IPS-NIHi7 (cell line): ENCODE measurements around the gene GDPD5.

Source experiments
- DNase-seq: peaks from one replicate; pipeline ENCODE4 v3.0.0; 2012; ENCODE audit warnings: mixed read lengths; ENCODE audit errors: extremely low spot score

GDPD5 gene

GRCh38 chr11:75402002-75402773 lies 123.6 kb downstream of the GDPD5 start:
- DNase-seq, result no peak

GRCh38 chr11:75400146-75400865 lies 125.4 kb downstream of the GDPD5 start:
- no peak for DNase-seq

- peak; percentile 89 for DNase-seq
Observed at GRCh38 chr11:75399344-75400145, 126.2 kb downstream of the GDPD5 start, which contains the start of gene RPS3. Gene RPS3 (plus strand): TSS chr11:75399518. CDS start chr11:75399548, 30 bp downstream.

GRCh38 chr11:75398906-75399305 lies 126.8 kb downstream of the GDPD5 start:
- DNase-seq, result no peak

- DNase-seq, result no peak
Observed at GRCh38 chr11:75394085-75394840, 131.5 kb downstream of the GDPD5 start.

GRCh38 chr11:75389925-75390324 lies 135.8 kb downstream of the GDPD5 start:
- DNase-seq, result no peak

- no peak for DNase-seq
Observed at GRCh38 chr11:75389276-75389605, 136.5 kb downstream of the GDPD5 start.

GRCh38 chr11:75388386-75389275 lies 137.1 kb downstream of the GDPD5 start:
- peak; percentile 77 for DNase-seq

GRCh38 chr11:75387736-75388294 lies 137.9 kb downstream of the GDPD5 start:
- no peak for DNase-seq

GRCh38 chr11:75386942-75387630 lies 138.7 kb downstream of the GDPD5 start:
- no peak for DNase-seq
